Measurements from ENCODE around the gene AFMID.
"Not testable (repeated sequence)": the region's sequence is repeated elsewhere in the genome, so short reads cannot be mapped to it uniquely, and the experiment has no call there.

Gene AFMID

DNA sequence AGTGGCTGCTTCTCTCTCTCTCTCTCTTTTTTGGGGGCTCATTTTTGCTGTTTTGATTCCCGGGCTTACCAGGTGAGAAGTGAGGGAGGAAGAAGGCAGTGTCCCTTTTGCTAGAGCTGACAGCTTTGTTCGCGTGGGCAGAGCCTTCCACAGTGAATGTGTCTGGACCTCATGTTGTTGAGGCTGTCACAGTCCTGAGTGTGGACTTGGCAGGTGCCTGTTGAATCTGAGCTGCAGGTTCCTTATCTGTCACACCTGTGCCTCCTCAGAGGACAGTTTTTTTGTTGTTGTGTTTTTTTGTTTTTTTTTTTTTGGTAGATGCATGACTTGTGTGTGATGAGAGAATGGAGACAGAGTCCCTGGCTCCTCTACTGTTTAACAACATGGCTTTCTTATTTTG lies 36.6 kb downstream of the AFMID start:
- no peak for DNase-seq (ENCODE audit: low spot score)

DNA sequence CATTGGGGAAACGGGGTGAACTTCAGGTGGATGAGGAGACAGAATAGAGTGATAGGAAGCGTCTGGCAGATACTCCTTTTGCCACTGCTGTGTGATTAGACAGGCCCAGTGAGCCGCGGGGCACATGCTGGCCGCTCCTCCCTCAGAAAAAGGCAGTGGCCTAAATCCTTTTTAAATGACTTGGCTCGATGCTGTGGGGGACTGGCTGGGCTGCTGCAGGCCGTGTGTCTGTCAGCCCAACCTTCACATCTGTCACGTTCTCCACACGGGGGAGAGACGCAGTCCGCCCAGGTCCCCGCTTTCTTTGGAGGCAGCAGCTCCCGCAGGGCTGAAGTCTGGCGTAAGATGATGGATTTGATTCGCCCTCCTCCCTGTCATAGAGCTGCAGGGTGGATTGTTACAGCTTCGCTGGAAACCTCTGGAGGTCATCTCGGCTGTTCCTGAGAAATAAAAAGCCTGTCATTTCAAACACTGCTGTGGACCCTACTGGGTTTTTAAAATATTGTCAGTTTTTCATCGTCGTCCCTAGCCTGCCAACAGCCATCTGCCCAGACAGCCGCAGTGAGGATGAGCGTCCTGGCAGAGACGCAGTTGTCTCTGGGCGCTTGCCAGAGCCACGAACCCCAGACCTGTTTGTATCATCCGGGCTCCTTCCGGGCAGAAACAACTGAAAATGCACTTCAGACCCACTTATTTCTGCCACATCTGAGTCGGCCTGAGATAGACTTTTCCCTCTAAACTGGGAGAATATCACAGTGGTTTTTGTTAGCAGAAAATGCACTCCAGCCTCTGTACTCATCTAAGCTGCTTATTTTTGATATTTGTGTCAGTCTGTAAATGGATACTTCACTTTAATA lies 37.3 kb downstream of the AFMID start:
- DNase-seq (ENCODE audit: low spot score) = no peak

DNA sequence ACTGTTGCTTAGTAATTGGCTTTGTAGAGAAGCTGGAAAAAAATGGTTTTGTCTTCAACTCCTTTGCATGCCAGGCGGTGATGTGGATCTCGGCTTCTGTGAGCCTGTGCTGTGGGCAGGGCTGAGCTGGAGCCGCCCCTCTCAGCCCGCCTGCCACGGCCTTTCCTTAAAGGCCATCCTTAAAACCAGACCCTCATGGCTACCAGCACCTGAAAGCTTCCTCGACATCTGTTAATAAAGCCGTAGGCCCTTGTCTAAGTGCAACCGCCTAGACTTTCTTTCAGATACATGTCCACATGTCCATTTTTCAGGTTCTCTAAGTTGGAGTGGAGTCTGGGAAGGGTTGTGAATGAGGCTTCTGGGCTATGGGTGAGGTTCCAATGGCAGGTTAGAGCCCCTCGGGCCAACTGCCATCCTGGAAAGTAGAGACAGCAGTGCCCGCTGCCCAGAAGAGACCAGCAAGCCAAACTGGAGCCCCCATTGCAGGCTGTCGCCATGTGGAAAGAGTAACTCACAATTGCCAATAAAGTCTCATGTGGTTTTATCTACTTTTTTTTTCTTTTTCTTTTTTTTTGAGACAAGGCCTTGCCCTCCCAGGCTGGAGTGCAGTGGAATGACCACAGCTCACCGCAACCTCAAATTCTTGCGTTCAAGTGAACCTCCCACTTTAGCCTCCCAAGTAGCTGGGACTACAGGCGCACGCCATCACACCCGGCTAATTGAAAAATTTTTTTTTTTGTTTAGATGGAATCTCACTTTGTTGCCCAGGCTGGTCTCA lies 38.1 kb downstream of the AFMID start:
- DNase-seq (ENCODE audit: low spot score) = no peak

DNA sequence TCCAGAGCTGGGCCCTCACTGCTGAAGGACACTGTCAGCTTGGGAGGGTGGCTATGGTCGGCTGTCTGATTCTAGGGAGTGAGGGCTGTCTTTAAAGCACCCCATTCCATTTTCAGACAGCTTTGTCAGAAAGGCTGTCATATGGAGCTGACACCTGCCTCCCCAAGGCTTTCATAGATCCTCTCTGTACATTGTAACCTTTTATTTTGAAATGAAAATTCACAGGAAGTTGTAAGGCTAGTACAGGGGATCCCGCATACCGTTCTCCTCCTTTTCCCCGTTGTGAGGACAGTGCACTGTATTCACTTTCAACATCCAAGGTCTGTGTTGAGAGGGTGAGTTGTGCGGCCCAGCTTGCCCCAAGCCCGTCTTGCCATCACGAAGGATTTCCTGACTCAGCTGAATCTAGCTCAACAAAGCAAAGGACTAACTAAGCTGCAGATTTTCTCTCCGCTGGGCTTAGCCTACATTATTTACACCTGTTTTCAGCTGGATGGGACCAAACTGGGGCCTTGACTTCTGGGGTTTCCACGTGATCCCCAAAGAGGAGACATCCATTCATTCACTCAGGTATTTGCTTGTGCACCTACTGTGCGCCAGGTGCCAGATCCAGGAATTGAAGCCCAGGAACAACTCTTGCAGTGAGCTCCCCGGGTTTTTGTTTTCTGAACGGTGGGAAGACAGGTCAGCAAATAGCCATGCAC lies 39.0 kb downstream of the AFMID start:
- no peak for DNase-seq (ENCODE audit: low spot score)

DNA sequence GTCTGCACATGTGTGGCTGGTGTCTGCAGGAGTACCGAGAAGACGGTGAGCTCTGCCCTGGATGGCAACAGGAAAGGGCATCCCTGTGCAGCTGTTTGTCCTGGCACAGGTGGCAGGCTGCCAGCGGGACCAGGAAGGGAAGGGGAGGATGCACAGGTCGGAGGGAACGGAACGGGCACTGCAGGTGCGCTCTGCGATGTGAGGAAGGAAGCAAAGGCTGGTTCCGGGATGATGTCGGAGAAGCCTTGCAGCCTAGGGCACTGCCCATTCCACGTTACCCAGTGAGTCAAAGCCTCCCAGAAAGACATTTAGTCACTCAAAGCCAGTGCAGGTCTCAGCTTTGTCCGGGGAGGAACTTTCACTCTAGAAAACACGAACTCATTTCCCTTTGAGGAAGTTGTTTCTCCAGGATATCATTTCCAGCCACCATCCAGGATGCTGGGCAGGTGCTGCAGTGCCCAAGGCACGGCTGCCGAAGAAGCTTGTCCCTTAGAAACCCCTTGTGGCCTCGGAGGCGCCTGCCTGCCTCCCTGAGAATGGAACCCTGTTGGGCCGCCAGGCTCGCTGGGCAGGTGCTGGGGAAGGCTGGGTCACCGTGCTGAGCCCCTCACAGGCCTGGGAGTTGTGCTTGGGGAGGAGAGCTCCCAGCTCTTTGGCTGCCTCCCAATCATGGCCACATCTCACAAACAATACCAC lies 39.7 kb downstream of the AFMID start:
- no peak for DNase-seq (ENCODE audit: low spot score)

DNA sequence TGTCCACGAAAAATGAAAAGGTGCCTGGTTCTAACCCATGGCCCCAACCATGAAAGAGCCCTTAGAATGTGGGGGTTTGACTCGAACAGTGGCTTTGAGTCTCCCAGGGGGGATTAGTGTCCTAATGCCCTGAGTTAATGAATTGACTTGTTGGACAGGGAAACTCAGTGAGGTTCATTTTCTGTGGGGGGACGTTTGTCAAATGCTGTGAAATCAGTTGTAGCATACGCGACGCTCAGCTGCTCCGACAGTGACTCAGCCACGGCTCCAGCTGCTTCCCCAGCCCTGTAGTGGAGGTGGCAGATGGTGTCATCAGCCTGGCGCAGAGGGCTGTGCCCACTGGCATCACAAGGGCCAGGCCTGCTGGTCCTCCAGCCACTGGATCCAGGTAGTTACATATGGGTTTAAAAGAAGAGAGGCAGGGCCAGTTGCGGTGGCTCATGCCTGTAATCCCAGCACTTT lies 40.3 kb downstream of the AFMID start:
- DNase-seq (ENCODE audit: low spot score) = no peak

DNA sequence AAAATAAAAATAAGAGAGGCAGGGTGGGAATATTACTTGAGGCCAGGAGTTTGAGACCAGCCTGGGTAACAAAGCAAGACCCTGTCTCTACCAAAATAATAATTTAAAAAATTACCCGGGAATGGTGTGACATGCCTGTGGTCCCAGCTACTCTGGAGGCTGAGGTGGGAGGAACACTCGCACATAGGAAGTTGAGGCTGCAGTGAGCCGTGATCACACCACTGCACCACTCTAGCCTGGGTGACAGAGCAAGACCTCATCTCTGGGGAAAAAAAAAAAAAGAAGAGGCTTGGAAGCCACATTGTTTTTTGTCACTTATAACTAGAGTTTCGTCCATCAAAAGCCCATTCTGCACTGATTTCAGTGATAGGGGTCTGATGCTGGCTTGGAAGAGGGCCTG lies 41.0 kb downstream of the AFMID start:
- no peak for DNase-seq (ENCODE audit: low spot score)

DNA sequence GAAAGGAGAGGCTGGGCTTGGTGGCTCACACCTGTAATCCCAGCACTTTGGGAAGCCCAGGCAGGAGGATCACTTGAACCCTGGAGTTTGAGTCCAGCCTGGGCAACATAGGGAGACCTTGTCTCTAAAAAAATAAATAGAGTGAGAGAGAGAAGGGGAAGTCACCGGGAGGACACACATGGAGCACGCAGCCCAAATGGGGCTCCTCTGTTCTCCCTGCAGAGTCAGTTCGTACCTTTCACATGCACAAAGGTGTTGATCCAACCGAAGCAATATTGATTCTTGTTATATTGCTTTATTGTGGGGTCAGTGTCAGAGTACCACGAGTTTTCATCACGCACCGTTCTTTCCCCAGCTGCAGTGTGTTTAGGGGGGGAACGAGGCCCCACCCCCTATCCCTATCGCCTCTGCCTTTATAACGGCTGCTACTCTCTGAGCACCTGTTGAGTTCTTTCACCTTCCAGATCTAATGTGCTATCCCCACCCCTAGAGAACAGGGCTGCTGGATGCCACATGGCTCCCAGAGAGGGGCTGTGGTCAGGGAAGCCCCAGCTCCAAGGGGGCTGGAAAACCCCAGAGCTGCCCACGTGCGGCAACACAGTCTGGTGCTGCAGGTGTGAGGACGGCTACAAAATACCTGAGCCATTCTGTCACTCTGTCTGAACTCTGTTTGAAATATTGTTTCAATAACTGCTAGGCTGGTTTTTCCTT lies 43.2 kb downstream of the AFMID start:
- no peak for DNase-seq (ENCODE audit: low spot score)

DNA sequence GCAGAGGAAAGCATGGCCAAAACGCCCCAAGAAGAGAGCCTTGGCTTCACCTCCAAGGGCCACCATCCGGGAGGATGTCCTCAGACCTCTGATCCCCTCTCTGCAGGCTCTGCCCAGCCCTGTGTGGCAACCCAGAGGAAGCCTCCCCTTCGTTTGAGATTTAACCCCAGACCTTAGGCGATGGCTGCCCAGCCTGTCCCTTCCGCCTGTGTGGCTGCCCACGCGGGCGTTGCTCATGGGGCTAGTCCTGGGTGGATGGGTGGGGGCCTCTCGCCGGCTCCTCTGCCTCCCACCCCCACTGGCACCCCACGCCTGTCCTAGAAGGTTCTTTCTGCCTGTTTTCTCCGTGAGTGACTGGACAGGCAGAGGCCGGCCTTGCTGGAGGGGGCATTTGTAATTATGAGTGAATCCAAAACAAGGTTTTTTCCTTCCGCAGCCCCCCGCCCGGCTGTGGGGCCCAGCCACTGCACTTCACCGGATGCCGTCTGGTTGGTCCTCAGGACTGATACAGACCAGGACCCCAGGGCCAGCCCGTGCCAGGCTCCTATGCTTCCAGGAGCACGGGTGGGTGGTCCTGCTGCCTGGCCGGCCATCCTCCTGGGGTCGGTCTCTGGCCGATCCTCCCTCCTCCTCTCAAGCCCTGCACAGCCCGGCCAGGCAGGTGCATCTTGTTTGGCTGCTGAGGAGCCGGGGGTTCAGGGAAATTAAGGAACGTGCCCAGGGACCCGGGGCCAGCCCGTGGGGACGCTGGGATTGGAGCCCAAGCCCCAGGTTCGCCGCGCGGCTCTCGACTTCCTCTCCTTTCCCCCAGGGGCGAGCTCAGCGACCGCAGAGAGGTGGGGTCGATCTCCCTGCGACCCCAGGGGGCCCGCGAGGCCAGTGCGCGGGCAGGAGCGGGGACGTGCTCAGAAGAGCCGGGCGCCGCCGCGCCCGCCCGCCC lies 44.1 kb downstream of the AFMID start, which contains the start of gene TMEM235:
TMEM235 (plus strand) TSS at position 636 of the 940 bp plus-strand sequence. CDS start 393 bp downstream, outside the sequence.
- no peak for DNase-seq (ENCODE audit: low spot score)

DNA sequence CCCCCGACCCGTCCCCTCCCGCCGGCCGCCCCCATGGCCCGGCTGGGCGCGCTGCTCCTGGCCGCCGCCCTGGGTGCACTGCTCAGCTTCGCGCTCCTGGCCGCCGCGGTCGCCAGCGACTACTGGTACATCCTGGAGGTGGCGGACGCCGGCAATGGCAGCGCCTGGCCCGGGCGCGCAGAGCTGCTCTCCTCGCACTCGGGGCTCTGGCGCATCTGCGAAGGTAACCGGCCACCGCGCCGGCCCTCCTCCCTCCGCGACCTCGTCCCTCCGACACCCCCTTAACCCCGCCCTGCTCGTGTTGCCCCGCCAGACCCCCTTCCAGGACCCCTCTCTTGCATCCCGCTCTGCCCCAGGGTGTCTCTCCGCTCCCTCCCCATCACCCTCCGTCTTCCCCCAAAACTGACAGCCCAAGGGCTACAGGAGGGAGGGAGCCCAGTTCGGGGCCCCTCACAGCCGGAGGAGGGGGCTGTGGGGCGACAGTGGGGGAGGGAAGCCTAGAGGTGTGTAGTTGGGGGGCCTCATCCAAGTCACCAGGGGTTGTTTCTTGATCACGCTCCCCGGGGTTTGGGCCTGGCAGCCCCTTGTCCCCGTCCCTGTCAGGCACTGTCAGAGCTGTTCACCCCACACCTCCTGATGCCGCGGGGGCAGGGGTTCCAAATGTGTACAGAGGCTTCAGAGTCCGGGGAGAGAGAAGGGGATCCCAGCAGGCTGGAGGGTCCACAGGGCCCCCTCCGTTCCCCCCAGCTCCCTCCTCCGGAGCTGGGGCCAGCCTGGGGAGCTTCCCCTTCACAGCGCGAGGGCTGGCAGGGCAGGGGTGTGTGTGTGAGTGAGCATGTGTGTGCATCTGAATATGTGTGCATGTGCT lies 45.1 kb downstream of the AFMID start:
- DNase-seq (ENCODE audit: low spot score) = no peak

DNA sequence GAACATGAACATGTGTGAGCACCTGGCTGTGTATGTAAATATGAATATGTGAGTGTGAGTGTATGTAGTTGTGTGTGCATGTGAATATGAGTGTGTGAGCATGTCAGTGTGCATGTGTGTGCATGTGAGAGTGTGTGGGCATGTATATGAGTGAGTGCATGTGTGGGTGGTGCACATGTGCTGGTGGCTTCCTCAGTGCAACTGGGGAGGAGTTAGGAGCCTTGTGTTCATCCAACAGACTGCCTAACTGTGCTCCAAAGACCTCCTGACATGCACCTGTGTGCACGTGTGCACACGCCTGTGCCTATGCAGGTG lies 45.7 kb downstream of the AFMID start:
- DNase-seq (ENCODE audit: low spot score) = no peak

DNA sequence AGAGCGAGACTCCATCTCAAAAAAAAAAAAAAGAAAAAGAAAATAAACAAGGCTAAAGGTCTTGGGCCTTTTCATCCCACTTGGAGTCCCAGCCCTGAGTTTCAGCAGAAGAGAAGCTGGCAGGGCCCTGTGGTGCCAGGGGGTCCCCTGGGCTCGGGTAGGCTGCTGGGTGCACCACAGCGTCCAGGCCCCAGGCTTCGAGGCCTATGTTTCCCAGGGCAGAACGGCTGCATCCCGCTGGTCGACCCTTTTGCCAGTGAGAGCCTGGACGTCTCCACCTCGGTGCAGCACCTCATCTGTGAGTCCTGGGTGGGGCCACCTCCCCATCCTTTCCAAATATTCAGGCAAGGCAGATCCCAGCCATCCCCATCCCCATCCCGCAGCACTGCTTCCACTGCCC lies 46.5 kb downstream of the AFMID start:
- no peak for DNase-seq (ENCODE audit: low spot score)

DNA sequence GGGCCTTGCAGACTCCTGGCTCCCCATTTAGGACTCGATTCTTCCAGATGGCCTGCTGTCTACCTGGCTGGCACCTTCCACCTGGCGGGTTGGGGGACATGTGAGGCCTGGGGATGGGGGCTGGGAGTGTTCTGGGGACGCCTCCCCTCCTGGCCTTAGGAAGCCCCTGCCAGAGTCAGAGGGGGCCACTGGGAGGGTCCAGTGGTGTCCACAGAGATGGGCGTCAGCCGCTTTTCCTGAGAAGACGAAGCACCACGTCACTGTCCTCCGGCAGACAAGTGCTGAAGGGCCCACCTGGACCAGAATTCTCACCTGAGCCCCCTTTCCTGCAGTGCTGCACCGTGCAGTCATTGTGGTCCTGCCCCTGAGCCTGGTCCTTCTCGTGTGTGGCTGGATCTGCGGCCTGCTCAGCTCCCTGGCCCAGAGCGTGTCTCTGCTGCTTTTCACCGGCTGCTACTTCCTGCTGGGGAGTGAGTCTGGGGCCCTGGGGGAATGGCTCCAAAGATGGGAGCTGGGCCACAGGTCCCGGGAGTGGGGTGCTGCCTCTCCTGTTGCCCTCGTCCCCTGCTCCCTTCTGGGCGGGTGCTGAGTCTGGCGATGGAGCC lies 47.2 kb downstream of the AFMID start:
- no peak for DNase-seq (ENCODE audit: low spot score)

DNA sequence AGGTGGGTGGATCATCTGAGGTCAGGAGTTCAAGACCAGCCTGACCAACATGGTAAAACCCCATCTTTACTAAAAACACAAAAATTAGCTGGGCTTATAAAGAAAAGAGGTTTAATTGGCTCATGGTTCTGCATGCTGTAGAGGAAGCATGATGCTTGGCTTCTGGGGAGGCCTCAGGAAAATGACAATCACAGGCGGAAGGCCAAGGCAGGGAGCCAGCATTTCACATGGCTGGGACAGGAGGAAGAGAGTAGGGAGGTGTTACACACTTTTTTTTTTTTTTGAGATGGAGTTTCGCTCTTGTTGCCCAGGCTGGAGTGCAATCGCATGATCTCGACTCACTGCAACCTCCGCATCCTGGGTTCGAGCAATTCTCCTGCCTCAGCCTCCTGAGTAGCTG lies 47.9 kb downstream of the AFMID start:
- DNase-seq (ENCODE audit: low spot score) = not testable (repeated sequence)

DNA sequence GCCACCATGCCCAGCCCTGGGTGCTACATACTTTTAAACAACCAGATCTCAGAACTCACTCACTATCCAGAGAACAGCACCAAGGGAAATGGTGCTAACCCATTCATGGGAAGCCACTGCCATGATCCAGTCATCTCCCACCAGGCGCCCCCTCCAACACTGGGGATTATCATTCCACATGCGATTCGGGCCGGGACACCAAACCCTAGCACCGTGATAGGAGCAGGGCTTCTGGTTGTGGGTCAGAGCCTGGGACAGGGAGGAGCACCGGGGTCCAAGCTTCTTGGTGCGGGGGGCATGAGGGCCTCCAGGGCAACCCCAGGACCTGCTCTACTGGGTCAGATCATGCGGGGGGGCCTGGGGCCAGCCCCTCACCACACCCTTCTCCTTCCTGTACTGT lies 48.7 kb downstream of the AFMID start:
- DNase-seq (ENCODE audit: low spot score) = no peak

DNA sequence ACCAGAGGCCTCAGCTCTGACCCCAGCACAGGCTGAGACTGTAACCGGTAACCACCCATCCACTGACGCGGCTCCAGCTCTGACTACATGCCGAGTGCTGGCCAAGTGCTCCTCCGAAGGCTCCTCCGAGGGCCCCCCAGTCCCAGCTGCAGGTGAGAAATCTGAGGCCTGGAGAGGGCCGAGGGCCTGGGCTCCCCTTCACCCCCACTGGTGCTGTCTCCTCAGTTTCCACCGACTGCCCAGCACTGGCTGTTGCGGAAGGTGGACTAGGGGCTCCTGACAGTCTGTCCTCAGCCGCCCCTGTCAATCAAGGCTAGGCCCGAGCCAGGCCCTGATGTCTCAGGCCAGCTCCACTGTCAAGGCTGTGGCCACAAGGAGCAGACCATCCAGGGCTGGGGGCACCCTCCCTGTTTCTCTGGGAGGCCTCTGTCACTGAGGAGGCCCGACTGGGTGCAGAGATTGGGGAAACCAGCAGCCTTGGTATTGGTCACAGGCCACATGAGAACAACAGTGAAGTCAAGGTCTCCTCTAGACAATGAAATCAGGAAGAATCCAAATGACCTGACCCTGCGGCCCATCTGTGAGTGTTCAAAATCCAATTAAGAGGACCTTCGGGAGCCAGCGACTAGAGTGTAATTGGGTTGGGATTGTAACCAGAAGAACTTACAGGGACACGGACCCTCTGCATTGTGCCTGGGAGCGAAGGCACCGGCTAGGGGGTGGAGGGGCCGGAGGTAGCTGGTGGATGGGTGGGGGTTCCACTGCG lies 49.4 kb downstream of the AFMID start:
- no peak for DNase-seq (ENCODE audit: low spot score)

DNA sequence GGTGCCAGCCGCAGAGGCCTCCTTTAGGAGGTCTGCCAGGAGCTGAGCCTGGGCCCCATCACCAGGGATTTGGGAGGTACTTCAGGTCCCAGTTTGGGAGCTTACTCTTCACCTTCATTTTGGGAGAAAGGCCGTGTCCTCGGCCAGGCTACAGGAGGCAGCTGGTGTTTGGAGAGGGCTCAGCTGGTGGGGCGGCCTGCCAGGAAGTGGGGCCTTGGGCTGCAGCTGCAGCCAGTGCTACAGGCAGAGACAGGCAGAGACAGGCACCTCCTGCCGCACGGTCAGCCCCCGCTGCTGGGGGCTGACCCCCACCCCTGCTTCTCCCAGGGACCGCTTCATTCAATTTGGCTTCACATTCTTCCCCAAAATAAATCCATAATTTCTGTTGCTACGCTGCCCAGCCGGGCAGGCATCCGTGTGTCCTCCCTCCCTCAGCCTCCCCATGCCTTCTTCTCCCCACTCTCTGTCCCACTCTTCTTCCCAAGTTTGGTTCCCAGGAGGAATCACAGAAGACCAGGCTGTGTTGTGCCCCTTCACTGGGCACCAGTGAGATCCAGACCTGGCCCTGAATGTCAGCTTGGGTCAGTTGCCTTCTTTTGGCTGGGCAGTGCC lies 50.3 kb downstream of the AFMID start:
- DNase-seq (ENCODE audit: low spot score) = no peak

Measured in hematopoietic multipotent progenitor cell treated with erythropoietin and hydrocortisone succinate and interleukin-3 and kit ligand, for 15 days (in vitro differentiated cells).